Type B pancreatic cell (in vitro differentiated cells): ENCODE measurements around the gene TMTC1. TPM values are rescaled to one million over a fixed set of nuclear protein-coding genes. Genes with fewer than 3 reads are reported as not detected.

Experiments
- DNase-seq: peaks from one replicate; pipeline ENCODE4 v3.0.0; 2021; ENCODE audit warnings: mixed read lengths; ENCODE audit not compliant: unreplicated experiment; ENCODE audit errors: extremely low spot score
- H3K27ac Mint-ChIP-seq: 2 replicates; pipeline ENCODE4 v1.8.0; 2021; ENCODE audit warnings: mild to moderate bottlenecking, mixed read lengths
- H3K27me3 Mint-ChIP-seq: 2 replicates; pipeline ENCODE4 v1.8.0; 2021; ENCODE audit warnings: mixed read lengths
- H3K36me3 Mint-ChIP-seq: 2 replicates; pipeline ENCODE4 v1.8.0; 2021; ENCODE audit warnings: mixed read lengths
- H3K4me1 Mint-ChIP-seq: one replicate; pipeline ENCODE4 v1.8.0; 2021; ENCODE audit warnings: mixed read lengths; ENCODE audit not compliant: unreplicated experiment
- H3K4me3 Mint-ChIP-seq: 2 replicates; pipeline ENCODE4 v1.8.0; 2021; ENCODE audit warnings: mild to moderate bottlenecking, mixed read lengths
- H3K9me3 Mint-ChIP-seq: 2 replicates; pipeline ENCODE4 v1.8.0; 2021; ENCODE audit warnings: mixed read lengths
- CTCF ChIP-seq: fragments of 200-600 bp; sonication (generic); conservative IDR thresholded peaks from 2 replicates; pipeline ENCODE4 v1.5.0; 2021; ENCODE audit warnings: antibody characterized with exemption, mild to moderate bottlenecking
- total RNA-seq: library from RNA; stranded (reverse); gene quantifications from 2 replicates; pipeline ENCODE4 v1.2.1, GENCODE V29; 2021; ENCODE audit warnings: low replicate concordance

The TMTC1 gene
- total RNA-seq, 1 donor from 2014 or later = 24.0 TPM

GRCh38 chr12:29726321-29726692 is 57.4 kb downstream of the TMTC1 start:
- no peak overlapping the region for H3K27ac Mint-ChIP-seq

GRCh38 chr12:29725587-29726320 is 58.0 kb downstream of the TMTC1 start:
- Mint-ChIP-seq H3K4me3 (no peak overlapping the region), H3K27ac (no peak overlapping the region)
- DNase-seq = no peak

More at GRCh38 chr12:29726321-29726692, 57.4 kb downstream of the TMTC1 start:
- H3K27me3 Mint-ChIP-seq = no peaks in the 10 kb centered on the region
- H3K36me3 Mint-ChIP-seq = peaks cover 26% of the 10 kb centered on the region
- DNase-seq = no peak
- H3K9me3 Mint-ChIP-seq = no peaks in the 10 kb centered on the region
- TF ChIP-seq CTCF = no peak
- peaks cover 17% of the 10 kb centered on the region for H3K4me1 Mint-ChIP-seq
- no peak overlapping the region for H3K4me3 Mint-ChIP-seq

GRCh38 chr12:29722164-29722563 is 61.6 kb downstream of the TMTC1 start:
- no peak for TF ChIP-seq CTCF
- no peak for DNase-seq
- H3K36me3 Mint-ChIP-seq = peaks cover 31% of the 10 kb centered on the region
- H3K4me3 Mint-ChIP-seq = no peak overlapping the region
- no peak overlapping the region for H3K27ac Mint-ChIP-seq
- H3K27me3 Mint-ChIP-seq = no peaks in the 10 kb centered on the region
- peaks cover 21% of the 10 kb centered on the region for H3K4me1 Mint-ChIP-seq
- no peaks in the 10 kb centered on the region for H3K9me3 Mint-ChIP-seq

More at GRCh38 chr12:29725587-29726320, 58.0 kb downstream of the TMTC1 start:
- no peaks in the 10 kb centered on the region for H3K27me3 Mint-ChIP-seq
- H3K36me3 Mint-ChIP-seq = peaks cover 26% of the 10 kb centered on the region
- H3K9me3 Mint-ChIP-seq = no peaks in the 10 kb centered on the region
- TF ChIP-seq CTCF = no peak
- peaks cover 17% of the 10 kb centered on the region for H3K4me1 Mint-ChIP-seq

GRCh38 chr12:29719381-29719780 is 64.4 kb downstream of the TMTC1 start:
- no peak overlapping the region for H3K27ac Mint-ChIP-seq

GRCh38 chr12:29717540-29718100 is 66.1 kb downstream of the TMTC1 start:
- no peak for DNase-seq
- H3K27ac Mint-ChIP-seq = no peak overlapping the region
- no peak for TF ChIP-seq CTCF
- no peaks in the 10 kb centered on the region for H3K27me3 Mint-ChIP-seq
- no peak overlapping the region for H3K4me3 Mint-ChIP-seq
- H3K36me3 Mint-ChIP-seq = peaks cover 22% of the 10 kb centered on the region
- H3K9me3 Mint-ChIP-seq = no peaks in the 10 kb centered on the region
- peaks cover 4% of the 10 kb centered on the region for H3K4me1 Mint-ChIP-seq

More at GRCh38 chr12:29719381-29719780, 64.4 kb downstream of the TMTC1 start:
- no peak for TF ChIP-seq CTCF
- H3K27me3 Mint-ChIP-seq = no peaks in the 10 kb centered on the region
- no peaks in the 10 kb centered on the region for H3K9me3 Mint-ChIP-seq
- peaks cover 4% of the 10 kb centered on the region for H3K4me1 Mint-ChIP-seq
- H3K4me3 Mint-ChIP-seq = no peak overlapping the region
- H3K36me3 Mint-ChIP-seq = peaks cover 32% of the 10 kb centered on the region
- no peak for DNase-seq
